ENCODE measurements around the gene ABCB8.
A peak's percentile ranks its signal among the peaks of the same experiment; 100 is the strongest.

Gene ABCB8

DNA sequence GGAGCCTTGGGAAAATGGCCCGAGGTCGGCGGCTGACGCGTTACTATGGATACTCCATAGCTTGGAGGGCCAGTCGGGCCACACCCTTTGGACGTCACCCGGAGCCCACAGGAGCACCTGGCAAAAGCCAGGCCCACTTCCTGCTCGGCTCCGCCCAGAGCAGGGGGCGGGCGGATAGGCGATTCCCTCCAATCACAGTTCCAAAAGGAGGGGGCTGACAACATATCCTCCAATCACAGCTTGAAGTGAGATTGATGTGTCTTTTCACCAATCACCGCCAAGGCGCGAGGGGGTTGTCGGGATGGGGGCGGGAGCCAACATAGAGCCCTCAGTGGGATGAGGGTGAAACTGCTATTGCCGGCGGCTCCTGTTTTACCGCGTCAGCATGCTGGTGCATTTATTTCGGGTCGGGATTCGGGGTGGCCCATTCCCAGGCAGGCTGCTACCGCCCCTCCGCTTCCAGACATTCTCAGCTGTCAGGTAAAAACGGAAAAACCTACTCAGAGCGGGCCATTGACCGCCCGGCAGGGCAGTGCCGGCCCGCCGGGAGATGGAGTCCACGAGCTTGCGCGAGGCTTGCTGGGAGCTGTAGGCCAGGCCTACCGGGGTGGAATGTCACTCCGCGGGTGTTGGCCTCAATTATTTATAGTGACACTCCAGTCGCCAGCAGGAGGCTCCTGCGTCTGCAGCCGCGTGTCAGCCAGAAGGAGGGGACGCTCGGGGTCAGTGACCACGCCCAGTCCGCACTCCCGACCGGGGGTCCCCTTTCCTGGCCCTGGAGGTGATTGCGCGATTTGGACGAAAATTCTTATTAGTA is at the start of gene ABCB8:
Gene ABCB8, plus strand, starts transcription at position 320 of the 817 bp plus-strand sequence. Its CDS starts 66 bp downstream, at position 386.
- DNase-seq, result peak; percentile 99

DNA sequence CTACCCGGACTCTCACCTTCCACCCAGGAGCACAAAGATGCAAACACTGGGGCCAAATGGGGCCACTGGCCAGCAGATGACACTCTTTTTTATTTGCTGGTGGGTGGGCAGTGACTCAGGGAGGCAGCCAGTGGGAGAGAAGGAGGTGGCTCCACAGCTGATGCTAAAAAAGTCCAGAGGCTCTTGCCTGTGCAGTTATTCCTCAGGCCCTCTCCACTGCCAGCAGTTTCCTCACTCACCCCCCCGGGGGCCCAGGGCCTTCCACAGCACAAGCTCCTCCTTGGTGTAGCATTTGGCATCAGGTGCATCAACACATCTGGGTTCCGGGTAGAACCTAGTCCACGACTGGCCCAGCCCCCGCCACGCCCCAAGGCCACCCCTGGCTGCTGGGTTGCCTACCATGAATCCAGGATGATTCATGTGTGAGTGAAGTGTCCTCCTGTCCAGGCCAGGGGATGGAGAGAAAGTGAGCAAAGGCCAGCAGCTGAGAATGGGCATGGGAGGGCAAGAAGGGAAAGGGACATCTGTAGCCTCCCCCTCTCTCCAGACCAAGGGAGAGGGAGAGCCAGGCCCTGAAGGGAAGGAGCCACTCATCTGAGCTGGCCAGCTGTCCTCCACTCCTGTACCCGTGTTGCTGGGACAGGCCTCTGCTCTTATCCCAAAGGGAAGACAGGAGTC is 48.4 kb upstream of the ABCB8 start:
- no peak for DNase-seq

DNA sequence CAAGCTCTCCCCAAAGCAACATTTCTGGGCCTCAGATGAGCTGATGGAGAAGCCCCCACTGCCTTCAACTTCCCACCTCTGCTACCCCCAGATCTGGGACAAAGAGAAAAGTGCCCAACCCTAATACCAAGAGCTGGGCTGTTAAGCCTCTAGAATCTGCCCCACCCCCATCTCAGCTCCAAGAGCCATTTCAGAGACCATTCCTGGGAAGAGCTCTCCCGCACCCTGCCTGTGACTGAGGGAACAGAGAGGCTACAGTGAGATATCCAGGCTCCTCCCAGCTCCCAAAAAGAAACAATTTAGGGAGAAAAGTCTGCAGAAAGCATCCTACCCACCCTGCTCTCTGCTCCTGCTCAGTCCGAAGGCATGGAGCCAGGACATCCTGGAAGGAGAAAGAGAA is 47.6 kb upstream of the ABCB8 start:
- DNase-seq, result no peak

DNA sequence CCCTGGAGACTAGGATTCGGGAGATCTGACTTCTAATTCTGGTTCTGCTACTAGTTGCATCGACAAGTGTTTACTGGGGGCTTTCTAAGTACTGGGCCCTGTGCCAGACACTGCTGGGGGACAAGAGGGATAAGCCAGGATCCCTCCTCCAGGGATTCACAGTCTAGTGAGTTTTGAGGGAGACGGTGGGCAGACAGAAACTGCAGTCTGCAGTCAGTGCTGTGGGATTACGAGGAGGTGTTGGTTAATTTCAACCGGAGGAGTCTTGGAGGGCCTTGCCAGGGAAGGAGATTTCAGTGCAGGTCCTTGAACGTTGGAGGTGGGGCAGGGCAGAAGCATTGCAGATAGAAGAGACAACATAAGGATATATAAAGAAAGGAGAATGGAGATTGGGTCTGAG is 46.6 kb upstream of the ABCB8 start:
- no peak for DNase-seq

DNA sequence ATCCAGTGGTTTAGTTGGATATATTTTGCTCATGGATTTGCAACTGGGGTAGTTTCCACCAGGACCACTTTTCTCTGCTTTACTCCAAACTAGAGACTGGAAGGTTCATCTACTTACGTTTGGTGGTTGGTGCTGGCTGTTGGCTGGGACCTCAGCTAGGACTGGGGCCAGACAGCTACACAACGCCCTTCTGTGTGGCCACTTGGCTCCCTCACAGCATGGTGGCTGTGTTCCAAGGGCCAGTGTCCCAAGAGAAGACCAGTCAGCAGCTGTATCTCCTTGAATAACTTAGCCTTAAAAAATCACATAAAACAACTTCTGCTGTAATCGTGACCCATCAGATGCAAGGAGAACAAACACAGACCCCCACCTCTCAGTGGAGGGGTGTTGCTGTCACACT is 45.9 kb upstream of the ABCB8 start:
- no peak for DNase-seq

DNA sequence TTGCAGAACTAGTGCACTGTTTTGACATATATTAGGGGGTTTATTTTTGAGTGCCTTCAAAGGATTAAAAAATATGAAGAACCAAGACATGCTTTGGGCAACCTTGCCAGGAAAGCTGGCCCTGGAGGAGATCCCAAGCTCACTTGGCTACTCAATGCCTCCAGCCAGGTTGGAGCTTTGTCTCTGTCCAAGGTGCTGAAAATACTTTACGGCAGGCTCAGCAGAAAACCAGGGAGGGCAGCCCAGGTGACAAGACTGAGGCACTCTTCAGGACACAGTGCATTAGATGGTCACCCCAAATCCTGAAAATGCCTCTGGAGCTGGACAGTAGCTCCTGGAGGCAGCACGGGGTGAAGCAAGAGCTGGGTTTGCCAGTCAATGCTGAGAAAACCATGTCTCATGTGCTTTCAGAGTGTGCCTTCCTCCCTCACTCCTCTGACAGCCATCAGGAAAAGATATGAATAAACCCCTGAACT is 44.3 kb upstream of the ABCB8 start:
- no peak for DNase-seq

DNA sequence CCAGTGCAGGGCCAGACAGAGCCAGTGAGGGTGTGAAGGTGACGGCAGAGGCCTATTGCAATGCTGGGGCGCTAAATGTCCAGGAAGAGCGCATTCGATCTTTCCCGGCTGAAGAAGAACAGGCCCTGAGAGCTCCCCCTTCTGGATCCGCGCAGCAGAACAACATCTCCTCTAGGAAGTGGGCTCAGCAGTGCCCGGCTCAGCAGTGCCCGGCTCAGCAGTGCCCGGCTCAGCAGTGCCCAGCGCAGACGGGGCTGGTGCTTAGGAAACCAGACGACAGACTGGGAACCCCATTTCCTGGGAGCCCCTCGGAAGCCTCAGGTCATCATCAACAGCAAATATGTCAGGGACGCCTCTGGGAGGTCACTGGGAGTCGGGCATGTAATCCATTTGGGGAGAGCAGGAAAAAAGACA is 42.1 kb upstream of the ABCB8 start:
- peak; percentile 68 for DNase-seq

DNA sequence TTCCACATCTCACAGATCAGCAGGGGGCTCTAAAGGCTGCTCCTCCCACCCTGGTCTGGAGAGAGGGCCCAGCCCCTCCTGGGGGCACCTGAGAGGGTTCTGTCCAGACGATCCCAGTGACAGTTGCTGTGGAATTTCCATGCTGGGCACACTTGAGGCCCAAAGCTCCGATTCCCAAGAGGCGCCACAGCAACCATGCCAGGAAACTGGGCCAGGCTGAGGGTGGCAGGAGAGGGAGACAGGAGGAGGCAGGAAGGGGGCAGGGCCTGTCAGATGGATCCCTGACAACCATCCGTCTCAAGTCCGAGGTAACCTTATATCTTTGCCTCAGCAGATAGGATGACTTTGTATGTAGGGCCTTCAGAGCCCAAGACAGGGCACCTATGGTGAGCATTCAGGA is 41.7 kb upstream of the ABCB8 start:
- peak; percentile 15 for DNase-seq

DNA sequence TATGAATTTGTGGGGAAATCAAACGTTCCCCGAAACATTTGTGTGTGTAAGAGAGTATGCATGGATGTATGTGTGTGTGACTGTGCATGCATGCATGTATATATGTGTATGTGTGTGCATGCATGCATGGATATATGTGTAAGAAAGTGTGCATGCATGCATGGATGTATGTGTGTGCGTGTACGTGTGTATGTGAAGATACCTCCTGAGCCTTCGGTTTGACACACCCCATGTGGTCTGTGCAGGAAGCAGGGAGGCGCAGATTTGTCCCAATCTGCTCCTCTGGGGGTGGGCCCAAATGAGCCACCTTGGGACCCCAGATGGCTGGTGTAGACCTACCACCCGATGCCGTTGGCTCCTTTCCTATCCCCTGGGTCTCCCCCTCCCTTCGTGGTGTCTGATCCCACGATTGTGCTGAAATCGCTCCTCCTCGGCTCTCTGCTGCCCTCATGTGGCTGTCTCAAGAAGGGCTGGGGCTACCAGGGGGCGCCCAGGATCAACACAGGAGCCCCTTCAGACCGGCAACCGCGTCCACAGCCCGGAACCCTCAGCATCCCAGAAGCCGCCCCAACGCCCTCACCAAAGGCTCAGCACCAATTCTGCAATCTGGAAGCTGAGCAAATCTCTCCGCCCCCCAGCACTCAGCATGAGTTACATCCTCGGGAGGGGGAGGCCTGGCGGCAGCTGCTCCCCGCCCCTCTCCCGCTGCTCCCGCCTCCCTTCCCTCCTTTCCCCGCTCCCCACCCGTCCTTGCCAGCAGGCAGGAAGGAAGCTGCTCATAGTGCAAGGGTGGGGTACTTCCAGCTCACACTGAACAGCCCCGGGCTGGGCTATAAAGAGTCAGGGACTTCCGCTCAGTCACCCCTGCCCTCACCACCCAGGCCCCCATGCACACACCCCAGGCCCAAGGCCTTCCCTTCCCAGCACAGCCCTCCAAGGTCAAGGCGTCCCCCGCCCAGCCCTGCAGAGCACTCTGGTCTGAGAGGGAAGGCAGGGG is 39.7 kb upstream of the ABCB8 start:
- DNase-seq, result peak; percentile 79

DNA sequence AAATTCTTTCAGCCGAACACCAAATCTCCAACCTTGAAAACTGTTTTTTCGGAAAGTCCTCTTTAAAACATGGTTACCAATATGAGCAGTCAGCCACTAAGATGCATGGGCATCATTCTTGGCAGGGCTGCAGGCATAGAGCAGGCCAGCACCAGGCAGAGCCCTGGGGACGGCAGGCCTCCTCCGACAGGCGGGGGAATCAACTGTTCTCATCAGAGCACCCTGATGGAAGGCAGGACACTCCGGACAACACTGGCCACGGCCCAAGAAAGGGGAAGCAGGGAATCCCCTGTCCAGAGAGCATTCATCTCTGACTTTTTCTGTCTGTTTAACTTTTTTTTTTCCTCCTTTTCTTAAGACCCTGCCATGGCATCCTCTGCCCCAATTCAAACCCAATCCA is 38.8 kb upstream of the ABCB8 start:
- peak; percentile 17 for DNase-seq

DNA sequence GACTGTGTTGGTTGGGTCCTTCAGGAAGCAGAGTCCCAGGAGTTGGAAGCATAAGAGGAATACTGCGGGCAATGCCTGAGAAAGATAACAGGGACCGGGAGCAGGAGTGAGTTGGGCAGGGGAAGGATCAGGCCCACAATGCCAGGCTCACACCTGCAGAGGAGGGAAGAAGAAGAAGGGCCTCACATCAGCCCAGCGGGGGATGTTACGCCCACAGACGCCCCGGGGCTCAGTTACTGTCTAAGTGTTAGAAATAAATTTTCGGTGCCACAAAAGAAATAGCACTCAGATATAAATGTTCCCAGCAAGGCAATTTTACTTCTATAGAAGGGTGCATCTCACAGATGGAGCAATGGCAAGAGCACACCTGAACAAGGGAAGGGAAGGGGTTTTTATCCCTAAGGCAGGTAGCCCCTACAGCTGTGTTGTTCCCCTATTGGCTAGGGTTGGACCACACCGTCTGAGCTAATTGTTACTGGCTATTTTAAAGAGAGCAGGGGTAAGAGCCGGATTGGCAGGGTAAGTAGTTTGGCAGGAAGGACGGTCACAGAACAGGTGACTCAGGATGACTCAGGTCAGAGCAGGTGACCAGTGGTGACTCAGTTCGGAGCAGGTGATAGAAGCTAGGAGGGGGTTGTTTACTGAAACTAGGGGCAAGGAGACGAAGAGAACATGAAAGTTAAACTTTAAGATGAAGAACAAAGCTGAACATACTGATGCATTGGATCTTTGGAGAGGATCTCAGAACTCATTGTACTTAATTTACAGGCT is 37.6 kb upstream of the ABCB8 start, which contains the start of gene NOS3:
Gene NOS3, plus strand, starts transcription at position 602 of the 771 bp plus-strand sequence. CDS start 2,787 bp downstream, outside the sequence.
- DNase-seq, result no peak

DNA sequence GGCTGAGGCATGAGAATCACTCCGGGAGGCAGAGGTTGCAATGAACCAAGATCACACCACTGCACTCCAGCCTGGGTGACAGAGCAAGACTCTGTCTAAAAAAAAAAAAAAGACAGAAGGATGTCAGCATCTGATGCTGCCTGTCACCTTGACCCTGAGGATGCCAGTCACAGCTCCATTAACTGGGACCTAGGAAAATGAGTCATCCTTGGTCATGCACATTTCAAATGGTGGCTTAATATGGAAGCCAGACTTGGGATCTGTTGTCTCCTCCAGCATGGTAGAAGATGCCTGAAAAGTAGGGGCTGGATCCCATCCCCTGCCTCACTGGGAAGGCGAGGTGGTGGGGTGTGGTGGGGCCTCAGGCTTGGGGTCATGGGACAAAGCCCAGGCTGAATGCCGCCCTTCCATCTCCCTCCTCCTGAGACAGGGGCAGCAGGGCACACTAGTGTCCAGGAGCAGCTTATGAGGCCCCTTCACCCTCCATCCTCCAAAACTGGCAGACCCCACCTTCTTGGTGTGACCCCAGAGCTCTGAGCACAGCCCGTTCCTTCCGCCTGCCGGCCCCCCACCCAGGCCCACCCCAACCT is 36.1 kb upstream of the ABCB8 start:
- no peak for DNase-seq

DNA sequence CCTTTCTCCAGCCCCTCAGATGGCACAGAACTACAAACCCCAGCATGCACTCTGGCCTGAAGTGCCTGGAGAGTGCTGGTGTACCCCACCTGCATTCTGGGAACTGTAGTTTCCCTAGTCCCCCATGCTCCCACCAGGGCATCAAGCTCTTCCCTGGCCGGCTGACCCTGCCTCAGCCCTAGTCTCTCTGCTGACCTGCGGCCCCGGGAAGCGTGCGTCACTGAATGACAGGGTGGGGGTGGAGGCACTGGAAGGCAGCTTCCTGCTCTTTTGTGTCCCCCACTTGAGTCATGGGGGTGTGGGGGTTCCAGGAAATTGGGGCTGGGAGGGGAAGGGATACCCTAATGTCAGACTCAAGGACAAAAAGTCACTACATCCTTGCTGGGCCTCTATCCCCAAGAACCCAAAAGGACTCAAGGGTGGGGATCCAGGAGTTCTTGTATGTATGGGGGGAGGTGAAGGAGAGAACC is 35.4 kb upstream of the ABCB8 start:
- DNase-seq, result no peak

DNA sequence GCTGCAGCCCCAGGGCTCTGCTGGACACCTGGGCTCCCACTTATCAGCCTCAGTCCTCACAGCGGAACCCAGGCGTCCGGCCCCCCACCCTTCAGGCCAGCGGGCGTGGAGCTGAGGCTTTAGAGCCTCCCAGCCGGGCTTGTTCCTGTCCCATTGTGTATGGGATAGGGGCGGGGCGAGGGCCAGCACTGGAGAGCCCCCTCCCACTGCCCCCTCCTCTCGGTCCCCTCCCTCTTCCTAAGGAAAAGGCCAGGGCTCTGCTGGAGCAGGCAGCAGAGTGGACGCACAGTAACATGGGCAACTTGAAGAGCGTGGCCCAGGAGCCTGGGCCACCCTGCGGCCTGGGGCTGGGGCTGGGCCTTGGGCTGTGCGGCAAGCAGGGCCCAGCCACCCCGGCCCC is 34.7 kb upstream of the ABCB8 start:
- no peak for DNase-seq

DNA sequence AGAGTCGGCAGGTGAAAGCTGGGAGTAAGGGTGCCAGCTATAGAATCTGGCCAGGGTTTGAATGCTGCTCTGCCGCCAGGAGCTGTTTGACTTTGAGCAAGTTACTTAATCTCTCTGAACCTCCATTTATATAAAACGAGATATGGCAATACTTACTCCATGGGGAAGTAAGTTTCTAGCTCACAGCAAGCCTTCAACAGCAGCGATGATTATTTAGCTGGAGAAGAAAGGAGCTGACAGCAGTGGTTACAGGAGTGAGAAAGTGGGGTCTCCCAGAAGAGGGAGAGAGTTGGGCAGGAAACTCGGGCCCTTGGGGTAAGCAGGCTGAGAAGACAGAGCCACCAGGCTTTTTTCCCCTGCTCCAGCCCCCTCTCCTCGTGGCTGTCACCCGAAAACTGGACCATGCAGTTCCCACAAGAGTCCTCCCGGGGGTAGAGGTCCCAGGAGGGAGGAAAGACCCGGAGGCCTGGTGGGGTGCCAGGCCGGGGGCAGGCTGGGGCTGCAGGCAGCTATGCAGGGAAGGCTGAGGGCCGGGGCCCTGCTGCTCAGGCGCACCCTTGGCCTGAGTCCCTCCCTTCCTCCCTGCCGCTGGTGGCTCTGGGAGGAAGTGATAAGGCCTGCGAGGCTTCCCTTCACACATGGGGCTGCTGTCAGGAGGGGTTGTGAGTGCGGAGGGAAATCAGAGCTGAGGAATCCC is 34.0 kb upstream of the ABCB8 start:
- DNase-seq, result no peak

DNA sequence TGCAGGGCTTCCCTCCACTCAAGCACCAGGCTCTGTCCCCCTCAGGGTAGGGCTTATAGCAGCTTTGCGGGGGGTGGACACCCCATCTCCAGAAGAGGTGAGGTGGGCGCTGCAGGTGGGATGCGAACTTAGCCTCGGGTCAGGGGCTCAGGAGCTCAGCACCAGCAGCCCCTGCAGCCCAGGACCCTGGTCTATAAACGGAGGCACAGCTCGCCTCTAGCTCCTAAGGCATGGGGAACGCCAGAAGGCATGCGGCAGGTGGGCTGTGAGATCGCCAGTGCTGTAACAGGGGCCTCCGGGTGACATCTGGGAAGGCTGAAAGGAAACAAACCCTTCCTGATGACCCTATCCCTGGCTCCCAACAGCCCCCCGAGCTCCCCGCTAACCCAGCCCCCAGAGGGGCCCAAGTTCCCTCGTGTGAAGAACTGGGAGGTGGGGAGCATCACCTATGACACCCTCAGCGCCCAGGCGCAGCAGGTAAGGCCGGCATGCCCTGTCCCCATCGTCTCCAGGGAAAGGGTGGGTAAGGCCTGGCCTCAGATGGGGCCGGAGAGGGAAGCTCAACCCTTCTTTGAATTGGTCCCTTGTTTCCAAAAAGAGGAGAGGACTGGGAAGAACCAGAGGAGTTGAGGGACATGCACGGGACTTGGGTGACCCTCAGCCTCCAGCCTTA is 33.3 kb upstream of the ABCB8 start:
- no peak for DNase-seq

DNA sequence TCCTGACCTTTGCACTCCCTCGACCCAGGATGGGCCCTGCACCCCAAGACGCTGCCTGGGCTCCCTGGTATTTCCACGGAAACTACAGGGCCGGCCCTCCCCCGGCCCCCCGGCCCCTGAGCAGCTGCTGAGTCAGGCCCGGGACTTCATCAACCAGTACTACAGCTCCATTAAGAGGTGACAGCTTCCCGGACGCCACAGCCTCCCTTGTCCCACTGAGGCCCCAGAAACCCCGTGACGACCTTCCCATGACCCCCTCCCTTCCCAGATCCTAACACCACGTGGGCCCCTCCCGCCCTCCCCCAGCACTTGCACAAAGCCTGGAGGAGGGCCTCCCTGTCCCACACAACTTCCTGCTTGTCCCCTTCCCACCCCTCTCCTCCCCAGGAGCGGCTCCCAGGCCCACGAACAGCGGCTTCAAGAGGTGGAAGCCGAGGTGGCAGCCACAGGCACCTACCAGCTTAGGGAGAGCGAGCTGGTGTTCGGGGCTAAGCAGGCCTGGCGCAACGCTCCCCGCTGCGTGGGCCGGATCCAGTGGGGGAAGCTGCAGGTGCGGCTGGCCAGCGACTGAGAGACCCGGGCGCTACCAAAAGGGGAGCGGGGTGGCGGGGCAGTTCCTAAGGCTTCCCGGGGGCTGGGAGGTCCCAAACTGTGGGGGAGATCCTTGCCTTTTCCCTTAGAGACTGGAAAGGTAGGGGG is 31.7 kb upstream of the ABCB8 start:
- no peak for DNase-seq

DNA sequence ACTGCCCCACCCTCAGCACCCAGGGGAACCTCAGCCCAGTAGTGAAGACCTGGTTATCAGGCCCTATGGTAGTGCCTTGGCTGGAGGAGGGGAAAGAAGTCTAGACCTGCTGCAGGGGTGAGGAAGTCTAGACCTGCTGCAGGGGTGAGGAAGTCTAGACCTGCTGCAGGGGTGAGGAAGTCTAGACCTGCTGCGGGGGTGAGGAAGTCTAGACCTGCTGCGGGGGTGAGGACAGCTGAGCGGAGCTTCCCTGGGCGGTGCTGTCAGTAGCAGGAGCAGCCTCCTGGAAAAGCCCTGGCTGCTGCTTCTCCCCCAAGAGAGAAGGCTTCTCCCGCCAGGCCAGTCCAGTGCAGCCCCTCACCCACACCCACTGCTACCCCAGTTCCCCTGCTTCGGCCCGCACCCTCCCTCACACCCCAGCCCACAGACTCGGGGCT is 31.2 kb upstream of the ABCB8 start:
- DNase-seq, result no peak

DNA sequence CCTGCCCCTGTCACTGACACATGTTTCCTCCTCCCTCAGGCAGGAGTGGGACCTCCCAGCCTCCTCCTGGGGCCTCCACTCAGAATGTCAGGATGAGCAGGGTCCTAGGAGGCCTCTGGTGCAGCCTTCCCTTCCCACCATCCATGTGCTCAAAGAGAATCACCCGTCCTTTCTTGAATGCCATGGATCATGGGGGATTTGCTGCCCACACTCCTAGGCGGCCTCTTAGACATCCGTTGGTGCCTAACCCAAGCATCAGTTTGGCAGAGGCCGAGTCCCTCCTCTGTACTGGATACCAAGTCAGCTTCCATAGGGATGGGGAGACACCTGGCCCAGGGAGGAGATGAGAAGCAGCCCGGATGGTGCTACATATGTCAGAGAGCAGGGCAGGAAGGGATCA is 30.4 kb upstream of the ABCB8 start:
- no peak for DNase-seq

DNA sequence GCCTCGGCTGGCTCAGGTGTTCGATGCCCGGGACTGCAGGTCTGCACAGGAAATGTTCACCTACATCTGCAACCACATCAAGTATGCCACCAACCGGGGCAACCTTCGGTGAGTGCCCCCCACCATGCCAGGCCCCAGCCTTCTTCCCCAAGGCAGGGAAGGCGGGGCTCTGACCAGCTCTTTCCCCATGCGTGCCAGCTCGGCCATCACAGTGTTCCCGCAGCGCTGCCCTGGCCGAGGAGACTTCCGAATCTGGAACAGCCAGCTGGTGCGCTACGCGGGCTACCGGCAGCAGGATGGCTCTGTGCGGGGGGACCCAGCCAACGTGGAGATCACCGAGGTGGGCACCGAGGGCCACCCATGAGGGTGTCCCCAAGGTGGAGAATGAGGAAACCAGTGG is 29.9 kb upstream of the ABCB8 start:
- DNase-seq, result no peak
